ENCODE results near the gene ARHGAP40. TPM values are rescaled to one million over a fixed set of nuclear protein-coding genes. Genes with fewer than 3 reads are reported as not detected.
"Not testable (repeated sequence)": the region's sequence is repeated elsewhere in the genome, so short reads cannot be mapped to it uniquely, and the experiment has no call there.

The ARHGAP40 gene
- total RNA-seq, 1 experiment from 2014 or later, result not detected

GRCh38 chr20:38588303-38588702 lies 13.3 kb upstream of the ARHGAP40 start:
- no peak for DNase-seq (ENCODE audit: low read depth)

DNA sequence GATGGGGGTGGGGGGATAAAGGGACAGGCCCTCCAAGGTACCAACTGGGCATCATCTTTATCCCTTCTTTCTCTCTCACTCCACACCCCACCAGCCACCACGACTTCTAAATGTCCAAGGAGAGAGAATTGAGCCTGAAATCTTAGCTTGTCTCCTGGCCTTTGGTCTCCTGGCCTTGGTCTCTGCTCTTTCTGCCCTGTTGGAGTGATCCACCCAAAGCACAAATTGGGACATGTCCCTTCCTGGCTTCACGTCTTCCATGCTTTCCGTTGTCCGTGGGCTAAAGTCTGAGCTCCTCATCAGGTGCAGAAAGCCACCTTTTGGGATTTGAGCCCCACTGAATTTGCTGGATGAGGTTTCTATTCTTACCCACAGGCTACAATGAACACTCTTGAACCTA lies 12.3 kb upstream of the ARHGAP40 start:
- DNase-seq (ENCODE audit: low read depth), result no peak

GRCh38 chr20:38589967-38590675 lies 11.5 kb upstream of the ARHGAP40 start:
- DNase-seq (ENCODE audit: low read depth), result no peak

DNA sequence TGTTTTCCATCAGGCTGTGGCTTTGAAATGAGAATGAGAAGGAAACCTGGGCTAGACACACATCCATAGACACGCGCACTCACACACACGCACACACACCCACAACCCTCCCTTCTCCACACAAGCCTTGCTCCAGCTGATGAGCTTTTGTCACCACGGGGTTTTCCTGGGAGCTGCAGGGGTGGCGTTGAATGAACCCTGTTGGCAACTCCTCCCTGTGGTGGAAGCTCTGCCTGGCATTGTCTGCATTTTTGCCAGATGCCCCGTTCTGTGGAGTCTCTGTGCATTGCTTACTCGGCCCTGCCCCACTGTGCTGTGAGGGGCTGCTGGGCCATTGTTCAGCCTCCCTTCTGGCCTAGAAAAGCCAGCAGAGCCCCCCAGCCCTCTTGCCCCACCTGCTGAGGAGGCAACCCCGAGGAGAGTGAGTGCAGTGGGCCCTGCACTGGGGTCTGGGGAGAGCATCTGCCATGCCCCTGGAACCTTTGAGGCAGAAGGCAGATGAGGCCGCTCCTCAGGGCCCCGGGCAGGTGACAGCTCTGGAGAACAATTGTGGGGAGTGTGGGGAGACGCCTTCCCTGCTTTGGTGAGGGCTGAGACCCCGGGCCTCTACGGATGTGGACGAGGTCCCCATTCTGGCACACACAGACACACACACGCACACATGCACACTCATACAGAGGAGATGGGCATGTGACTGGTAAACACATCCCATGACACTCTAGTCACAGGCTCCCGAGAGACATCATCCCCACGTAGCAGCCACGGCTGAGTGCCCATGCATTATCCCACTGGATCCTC lies 10.7 kb upstream of the ARHGAP40 start:
- peak; percentile 22 for DNase-seq (ENCODE audit: low read depth)

DNA sequence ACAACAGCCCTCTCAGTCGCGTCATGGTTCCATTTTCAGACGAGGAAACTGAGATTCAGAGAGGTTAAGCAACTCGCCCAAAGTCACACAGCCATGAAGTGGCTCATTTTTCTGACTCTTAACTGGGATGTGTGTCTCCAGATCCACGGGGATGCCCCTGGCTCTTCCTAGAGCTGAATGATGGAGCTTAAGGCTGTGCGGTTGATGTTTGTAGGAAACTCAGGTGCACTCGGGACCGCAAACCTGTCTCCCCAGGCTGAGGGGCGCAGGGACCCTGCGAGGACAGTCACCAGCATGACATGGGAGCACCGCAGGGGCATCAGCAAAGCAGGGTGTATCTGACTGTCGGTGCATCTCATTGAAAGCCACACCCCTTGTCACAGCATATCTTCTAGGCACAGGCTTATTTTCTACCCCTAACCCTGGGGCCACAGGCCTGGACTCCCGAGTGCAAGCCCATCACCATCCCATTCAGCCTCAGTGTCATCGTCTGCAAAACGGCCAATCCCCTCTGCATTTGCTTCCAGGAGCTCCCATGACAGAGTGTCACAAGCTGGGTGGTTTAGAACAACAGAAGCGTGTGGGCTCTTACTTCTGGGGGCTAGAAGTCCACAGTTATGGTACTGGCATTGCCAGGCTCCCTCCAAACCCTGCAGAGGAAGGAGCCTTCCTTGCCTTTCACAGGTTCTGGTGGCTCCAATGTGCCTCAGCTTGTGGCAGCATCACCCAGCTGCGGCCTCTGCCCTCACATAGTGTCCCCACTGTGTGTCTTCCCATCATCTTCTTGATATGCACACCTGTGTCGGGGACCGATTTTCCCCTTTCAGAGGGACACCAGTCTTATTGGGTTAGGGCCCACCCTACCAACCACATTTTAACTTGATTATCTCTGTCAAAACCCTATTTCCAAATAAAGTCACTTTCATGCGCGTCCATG lies 9.9 kb upstream of the ARHGAP40 start:
- no peak for DNase-seq (ENCODE audit: low read depth)

DNA sequence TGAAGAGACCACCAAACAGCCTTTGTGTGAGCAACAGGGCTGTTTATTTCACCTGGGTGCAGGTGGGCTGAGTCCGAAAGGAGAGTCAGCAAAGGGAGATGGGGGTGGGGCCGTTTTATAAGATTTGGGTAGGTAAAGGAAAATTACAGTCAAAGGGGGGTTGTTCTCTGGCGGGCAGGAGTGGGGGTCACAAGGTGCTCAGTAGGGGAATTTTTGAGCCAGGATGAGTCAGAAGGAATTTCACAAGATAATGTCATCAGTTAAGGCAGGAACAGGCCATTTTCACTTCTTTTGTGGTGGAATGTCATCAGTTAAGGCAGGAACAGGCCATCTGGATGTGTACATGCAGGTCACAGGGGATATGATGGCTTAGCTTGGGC lies 9.2 kb upstream of the ARHGAP40 start:
- DNase-seq (ENCODE audit: low read depth), result not testable (repeated sequence)

DNA sequence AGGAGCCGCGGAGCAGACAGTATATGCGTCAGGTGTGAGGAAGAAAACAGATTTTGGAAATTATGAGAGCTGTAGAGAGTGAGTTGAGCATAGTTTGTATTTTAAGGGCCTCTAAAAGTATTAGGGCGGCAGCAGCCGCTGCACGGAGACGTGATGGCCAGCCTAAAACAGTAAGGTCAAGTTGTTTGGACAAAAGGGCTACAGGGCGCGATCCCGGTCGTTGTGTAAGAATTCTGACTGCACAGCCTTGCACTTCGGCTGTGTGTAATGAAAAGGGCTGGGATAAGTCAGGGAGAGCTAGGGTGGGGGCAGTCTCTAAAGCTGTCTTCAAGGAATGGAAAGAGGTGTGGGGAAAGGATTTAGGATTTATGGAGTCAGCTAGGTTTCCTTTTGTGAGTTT lies 7.3 kb upstream of the ARHGAP40 start:
- not testable (repeated sequence) for DNase-seq (ENCODE audit: low read depth)

DNA sequence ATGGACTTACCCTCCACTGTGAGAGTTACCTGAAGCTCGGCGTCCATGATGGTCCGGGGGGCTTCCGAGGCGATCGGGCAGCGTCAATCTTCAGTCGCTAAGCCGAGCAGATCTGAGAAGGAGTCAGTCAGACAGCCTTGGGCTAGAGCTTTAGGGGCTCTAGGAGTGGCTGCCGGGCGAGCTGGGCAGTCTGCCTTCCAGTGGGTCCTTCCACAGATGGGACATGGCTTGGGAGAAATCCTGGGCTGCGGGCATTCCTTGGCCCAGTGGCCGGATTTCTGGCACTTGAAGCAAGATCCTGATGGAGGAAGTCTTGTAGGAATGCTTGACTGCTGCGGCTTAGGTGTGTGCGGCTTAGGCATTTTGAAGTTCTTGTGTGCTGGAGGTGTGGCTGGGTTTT lies 5.7 kb upstream of the ARHGAP40 start:
- DNase-seq (ENCODE audit: low read depth), result not testable (repeated sequence)

DNA sequence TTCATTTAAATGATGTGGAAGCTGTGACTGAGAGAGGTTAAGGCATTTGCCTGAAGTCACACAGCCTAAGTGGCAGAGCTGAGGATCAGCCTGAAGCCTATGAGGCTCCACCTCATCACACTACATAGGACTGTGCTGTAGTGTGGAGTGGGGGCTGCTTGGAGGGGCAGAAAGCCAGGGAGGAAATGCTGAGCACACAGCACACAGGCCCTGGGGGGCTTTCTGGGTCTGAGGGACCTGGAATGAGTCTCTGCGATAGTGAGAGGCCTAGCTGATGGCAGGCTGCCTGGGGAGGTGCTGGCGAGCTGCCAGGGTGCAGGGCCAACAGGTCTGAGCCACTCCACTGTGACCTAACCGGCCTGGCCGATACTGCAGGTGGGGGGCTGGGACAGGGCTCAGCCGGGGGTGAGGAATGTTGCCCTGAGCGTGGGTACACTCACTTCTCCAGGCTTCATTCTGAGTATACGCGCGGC lies 2.2 kb upstream of the ARHGAP40 start:
- no peak for DNase-seq (ENCODE audit: low read depth)

DNA sequence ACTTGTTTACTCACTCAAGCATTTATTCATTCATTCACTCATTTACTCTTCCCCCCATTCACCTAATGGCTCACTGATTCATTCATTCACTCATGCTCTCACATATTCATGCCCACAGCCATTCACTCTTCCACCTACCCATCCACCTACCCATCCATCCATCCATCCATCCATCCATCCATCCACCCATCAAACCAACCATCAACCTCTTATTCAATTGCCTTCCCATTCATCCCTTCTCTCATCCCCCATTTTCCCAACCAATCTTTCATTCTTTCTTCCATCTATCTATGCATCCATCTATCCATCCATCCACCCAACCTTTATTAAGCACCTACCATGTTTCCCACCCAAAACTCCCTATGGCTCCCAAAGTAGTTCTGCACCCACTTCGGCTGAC lies 1.6 kb upstream of the ARHGAP40 start:
- DNase-seq (ENCODE audit: low read depth), result no peak

GRCh38 chr20:38602185-38602581 lies 574 bp downstream of the ARHGAP40 start:
- DNase-seq (ENCODE audit: low read depth), result no peak

GRCh38 chr20:38603286-38603685 lies 1.7 kb downstream of the ARHGAP40 start:
- no peak for DNase-seq (ENCODE audit: low read depth)

GRCh38 chr20:38604873-38605303 lies 3.3 kb downstream of the ARHGAP40 start:
- peak; percentile 53 for DNase-seq (ENCODE audit: low read depth)

DNA sequence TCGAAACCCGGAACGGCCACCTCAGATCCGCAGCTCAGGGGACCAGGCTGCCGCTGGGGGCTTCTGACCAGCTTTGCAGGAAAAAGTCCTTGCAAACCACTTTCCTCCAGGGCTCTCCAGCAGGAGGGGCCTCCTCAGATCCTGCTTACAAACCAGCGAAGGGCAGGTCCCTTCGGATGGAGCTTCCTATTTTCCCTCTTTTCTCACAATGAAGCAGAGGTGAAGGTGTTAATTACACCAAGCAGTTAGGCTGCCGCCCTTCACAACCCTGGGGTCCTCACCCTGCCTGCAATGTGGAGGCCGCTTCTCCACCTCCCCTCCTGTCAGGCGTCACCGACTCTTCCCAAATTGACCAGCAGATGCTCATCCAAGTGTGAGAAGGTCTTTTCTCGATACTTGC lies 5.7 kb downstream of the ARHGAP40 start:
- no peak for DNase-seq (ENCODE audit: low read depth)

DNA sequence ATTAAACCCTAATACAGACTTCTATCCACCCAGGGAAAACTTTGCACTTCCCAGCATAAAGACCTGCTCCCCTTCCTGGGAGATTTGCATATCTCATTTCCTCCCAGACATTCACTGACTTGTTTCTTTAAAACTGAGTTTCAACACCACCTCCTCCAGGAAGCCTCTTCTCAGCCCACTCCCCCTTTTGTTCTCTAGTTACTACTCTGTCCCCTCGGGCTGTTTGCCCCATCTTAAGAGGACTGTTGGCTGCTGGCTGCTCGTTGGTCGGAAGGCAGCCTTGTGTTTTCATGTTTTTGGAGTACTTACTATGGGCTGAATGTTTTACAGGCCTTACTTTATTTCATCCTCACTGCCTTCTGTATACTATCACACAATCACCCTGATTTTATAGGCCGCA lies 6.6 kb downstream of the ARHGAP40 start:
- no peak for DNase-seq (ENCODE audit: low read depth)

DNA sequence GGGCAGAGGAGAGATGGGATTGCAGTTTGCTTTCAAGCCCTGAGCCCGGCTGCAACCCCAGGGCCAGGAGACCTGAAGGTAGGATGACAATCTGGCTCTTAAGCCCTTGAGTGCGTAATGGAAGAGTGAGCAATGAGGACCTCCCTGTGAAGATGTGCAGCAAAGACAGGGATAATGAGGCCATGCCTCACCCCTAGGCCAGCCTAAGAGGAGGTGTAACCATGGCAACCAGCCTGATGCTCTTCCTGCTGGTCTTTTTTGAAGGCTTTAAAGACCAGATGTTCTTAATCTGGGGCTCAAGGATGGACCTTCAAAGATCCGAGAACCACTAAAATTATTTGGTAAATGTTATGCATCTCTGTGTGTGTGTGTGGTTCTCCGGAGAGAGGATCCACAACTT lies 8.2 kb downstream of the ARHGAP40 start:
- no peak for DNase-seq (ENCODE audit: low read depth)

GRCh38 chr20:38610521-38610920 lies 8.9 kb downstream of the ARHGAP40 start:
- no peak for DNase-seq (ENCODE audit: low read depth)

GRCh38 chr20:38612751-38613515 lies 11.3 kb downstream of the ARHGAP40 start:
- no peak for DNase-seq (ENCODE audit: low read depth)

DNA sequence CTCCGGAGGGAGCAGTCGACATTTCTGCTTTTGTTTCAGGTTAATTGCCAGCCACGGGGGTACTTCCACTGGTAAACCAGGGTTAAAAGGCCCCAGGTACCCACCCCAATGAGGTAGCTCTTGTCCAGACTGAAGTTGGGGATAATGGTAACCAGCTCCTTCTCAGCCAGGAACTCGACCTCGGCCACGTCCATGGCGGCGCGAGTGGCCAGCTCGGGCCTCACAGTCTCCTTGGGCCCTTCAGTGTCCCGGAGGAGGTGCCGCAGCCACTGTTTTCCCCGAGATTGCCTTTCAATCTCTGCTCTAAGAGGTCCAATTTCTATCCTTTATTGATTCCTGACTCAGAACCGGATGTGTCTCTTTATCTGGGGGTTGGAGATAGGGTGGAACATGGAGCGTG lies 13.7 kb downstream of the ARHGAP40 start:
- no peak for DNase-seq (ENCODE audit: low read depth)

- DNase-seq (ENCODE audit: low read depth), result no peak
These were observed 14.8 kb downstream of the ARHGAP40 start for GRCh38 chr20:38616457-38616856.
